Measurements from ENCODE around the gene HRH1. TPM values are rescaled to one million over a fixed set of nuclear protein-coding genes. Genes with fewer than 3 reads are reported as not detected.

Gene HRH1
- total and polyA plus RNA-seq, 2 of the 13 experiments (the other 11 are each of a cell fraction or from before 2014, with no cell fraction given), result not detected

DNA sequence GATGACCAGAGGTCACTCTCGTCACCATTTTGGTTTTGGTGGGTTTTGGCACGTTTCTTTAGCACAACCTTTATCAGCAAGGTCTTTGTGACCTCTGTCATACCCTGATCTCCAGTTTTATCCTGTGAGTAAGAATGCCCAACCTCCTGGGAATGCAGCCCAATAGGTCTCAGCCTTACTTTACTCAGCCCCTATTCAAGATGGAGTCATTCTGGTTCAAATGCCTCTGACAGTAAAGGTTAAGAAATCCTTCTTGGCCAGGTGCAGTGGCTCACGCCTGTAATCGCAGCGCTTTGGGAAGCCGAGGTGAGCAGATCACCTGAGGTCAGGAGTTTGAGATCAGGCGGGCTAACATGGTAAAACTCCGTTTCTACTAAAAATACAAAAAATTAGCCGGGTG lies 114.7 kb downstream of the HRH1 start:
- Histone ChIP-seq H3K9me3 (ENCODE audit: low read length) (no peaks in the 10 kb centered on the region), H3K36me3 (replicated peaks in 1 of 2; ENCODE audit: control insufficient read depth in 1 of 2, insufficient read depth in 2 of 2, low read length in 2 of 2) (no peaks in the 10 kb centered on the region), H2AFZ (ENCODE audit: low read length) (no peak overlapping the region), H3K9ac (ENCODE audit: insufficient read depth, low read depth, low read length) (no peak overlapping the region), H3K27ac (ENCODE audit: extremely low read length, insufficient read depth, low read length) (no peak overlapping the region), H3K4me2 (ENCODE audit: low read depth, low read length) (no peak overlapping the region), H3K27me3 (ENCODE audit: control insufficient read depth in 1 of 2, insufficient read depth in 2 of 2, low read length in 2 of 2) (peaks cover 0 to 4% of the 10 kb centered on the region in 2 experiments; a peak in 1 of 5 replicates), H3K4me3 (replicated peaks in 1 of 3; ENCODE audit: insufficient read depth in 1 of 3, low read depth in 2 of 3, low read length in 3 of 3) (no peak overlapping the region), H3K4me1 (ENCODE audit: insufficient read depth, low read length) (peaks cover 30% of the 10 kb centered on the region), H3K79me2 (ENCODE audit: insufficient read depth, low read length) (peaks cover 17% of the 10 kb centered on the region), H4K20me1 (ENCODE audit: insufficient read depth, low read length) (no peaks in the 10 kb centered on the region)
- WGBS (ENCODE audit: low lambda C conversion rate), result 34% methylated on average over 9 of the region's 9 CpGs
- no peak for DNase-seq (ENCODE audit: low spot score)
- TF ChIP-seq, protein P1, sequence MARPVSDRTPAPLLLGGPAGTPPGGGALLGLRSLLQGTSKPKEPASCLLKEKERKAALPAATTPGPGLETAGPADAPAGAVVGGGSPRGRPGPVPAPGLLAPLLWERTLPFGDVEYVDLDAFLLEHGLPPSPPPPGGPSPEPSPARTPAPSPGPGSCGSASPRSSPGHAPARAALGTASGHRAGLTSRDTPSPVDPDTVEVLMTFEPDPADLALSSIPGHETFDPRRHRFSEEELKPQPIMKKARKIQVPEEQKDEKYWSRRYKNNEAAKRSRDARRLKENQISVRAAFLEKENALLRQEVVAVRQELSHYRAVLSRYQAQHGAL (CRISPR knock-in tag; IDR thresholded peaks at IDR 0.05; ENCODE audit: not compliant biosample characterization), result no peak
- TF ChIP-seq NFYB (CRISPR knock-in tag; IDR thresholded peaks at IDR 0.05), result no peak
- TF ChIP-seq XBP1 (CRISPR knock-in tag; IDR thresholded peaks at IDR 0.05), result no peak
- TF ChIP-seq SCMH1 (CRISPR knock-in tag; IDR thresholded peaks at IDR 0.05; ENCODE audit: borderline replicate concordance), result no peak
- no peak for TF ChIP-seq ZNF329 (CRISPR knock-in tag; IDR thresholded peaks at IDR 0.05; ENCODE audit: low read depth)
- no peak for TF ChIP-seq HDAC2 (CRISPR knock-in tag; IDR thresholded peaks at IDR 0.05)
- no peak for TF ChIP-seq KLF16 (CRISPR knock-in tag; IDR thresholded peaks at IDR 0.05)
- no peak for TF ChIP-seq YY1 (IDR thresholded peaks at IDR 0.05; ENCODE audit: insufficient read depth, insufficient replicate concordance, low read depth, low read length)
- TF ChIP-seq, protein P2, sequence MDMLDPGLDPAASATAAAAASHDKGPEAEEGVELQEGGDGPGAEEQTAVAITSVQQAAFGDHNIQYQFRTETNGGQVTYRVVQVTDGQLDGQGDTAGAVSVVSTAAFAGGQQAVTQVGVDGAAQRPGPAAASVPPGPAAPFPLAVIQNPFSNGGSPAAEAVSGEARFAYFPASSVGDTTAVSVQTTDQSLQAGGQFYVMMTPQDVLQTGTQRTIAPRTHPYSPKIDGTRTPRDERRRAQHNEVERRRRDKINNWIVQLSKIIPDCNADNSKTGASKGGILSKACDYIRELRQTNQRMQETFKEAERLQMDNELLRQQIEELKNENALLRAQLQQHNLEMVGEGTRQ (IDR thresholded peaks at IDR 0.05; ENCODE audit: low read depth, low read length), result no peak
- TF ChIP-seq, protein P2 (CRISPR knock-in tag; IDR thresholded peaks at IDR 0.05; ENCODE audit: borderline replicate concordance), result no peak
- no peak for TF ChIP-seq TGIF2 (CRISPR knock-in tag; IDR thresholded peaks at IDR 0.05)
- in situ Hi-C loops (cut with HindIII; ENCODE audit: extremely low pct_ligation_motif_present, low pct_unique_long_range_greater_than_20kb) (no loop called here), intact Hi-C loops (cut with micrococcal nuclease; ENCODE audit: unreplicated experiment) (no loop called here)
- ChIA-PET CTCF (ENCODE audit: low intra/inter-chr PET ratio, low total read pairs) (no interaction called here), POLR2A (no interaction called here)
- FAIRE-seq, result no peak
- ATAC-seq, result no peak
- no TSS peak for BruUV-seq (replicated peaks)
